ENCODE data around the gene STXBP5L. TPM values are rescaled to one million over a fixed set of nuclear protein-coding genes. Genes with fewer than 3 reads are reported as not detected.

Gene STXBP5L
- total and polyA plus RNA-seq, 4 donors: not detected

GRCh38 chr3:121418182-121418581, 510.2 kb downstream of the STXBP5L start (continued):
- TF ChIP-seq, protein P1, sequence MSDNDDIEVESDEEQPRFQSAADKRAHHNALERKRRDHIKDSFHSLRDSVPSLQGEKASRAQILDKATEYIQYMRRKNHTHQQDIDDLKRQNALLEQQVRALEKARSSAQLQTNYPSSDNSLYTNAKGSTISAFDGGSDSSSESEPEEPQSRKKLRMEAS (IDR thresholded peaks at IDR 0.05): no peak
- TF ChIP-seq TAF1 (conservative IDR thresholded peaks at IDR 0.05): no peak
- no peak for TF ChIP-seq FOXA1 (IDR thresholded peaks at IDR 0.05)
- TF ChIP-seq GABPA (IDR thresholded peaks at IDR 0.05 in 1 of 2, conservative IDR thresholded peaks at IDR 0.05 in 1 of 2): no peak
- no peak for TF ChIP-seq JUND (IDR thresholded peaks at IDR 0.05)

DNA sequence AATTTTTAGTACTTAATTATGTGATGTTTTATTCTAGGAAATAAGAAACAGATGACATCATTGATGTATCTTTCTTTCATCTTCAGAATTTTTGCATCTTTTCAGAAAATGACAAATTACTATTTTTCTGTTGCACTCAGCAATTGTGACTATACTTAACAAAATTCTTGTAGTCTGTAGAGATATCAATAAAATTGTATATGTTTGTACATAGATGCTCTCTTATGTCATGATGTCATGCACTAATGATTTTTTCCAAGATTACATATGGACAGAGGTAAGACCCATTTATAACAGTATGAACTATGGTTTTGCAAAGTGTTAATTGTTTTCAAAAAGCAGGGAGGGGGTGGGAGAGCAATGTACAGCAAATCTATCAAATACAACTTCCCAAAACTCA, 516.5 kb downstream of the STXBP5L start:
- Histone ChIP-seq H3K9me3 (ENCODE audit: control insufficient read depth in 4 of 4, low read length in 3 of 4) (no peaks in the 10 kb centered on the region), H3K27me3 (ENCODE audit: control insufficient read depth in 4 of 4, insufficient read depth in 4 of 4, low read length in 3 of 4) (no peaks in the 10 kb centered on the region), H3K27ac (ENCODE audit: low read depth in 1 of 2, low read length in 2 of 2) (no peak overlapping the region), H3K36me3 (ENCODE audit: control insufficient read depth in 4 of 4, insufficient read depth in 3 of 4, low read depth in 1 of 4, low read length in 3 of 4) (no peaks in the 10 kb centered on the region), H3K4me1 (ENCODE audit: control insufficient read depth in 4 of 4, insufficient read depth in 4 of 4, low read length in 3 of 4) (no peaks in the 10 kb centered on the region), H3K9ac (ENCODE audit: low read depth in 1 of 2, low read length in 2 of 2) (no peak overlapping the region), H3K4me3 (ENCODE audit: low read depth in 1 of 3, low read length in 3 of 3) (no peak overlapping the region)
- no peak for TF ChIP-seq GABPA (IDR thresholded peaks at IDR 0.05 in 1 of 2, conservative IDR thresholded peaks at IDR 0.05 in 1 of 2)
- TF ChIP-seq, protein P1 (IDR thresholded peaks at IDR 0.05): no peak
- TF ChIP-seq REST (IDR thresholded peaks at IDR 0.05): no peak
- no peak for TF ChIP-seq RAD21 (IDR thresholded peaks at IDR 0.05)
- TF ChIP-seq NR2F2 (IDR thresholded peaks at IDR 0.05): no peak
- no peak for TF ChIP-seq FOXA1 (IDR thresholded peaks at IDR 0.05)
- TF ChIP-seq, protein P2, sequence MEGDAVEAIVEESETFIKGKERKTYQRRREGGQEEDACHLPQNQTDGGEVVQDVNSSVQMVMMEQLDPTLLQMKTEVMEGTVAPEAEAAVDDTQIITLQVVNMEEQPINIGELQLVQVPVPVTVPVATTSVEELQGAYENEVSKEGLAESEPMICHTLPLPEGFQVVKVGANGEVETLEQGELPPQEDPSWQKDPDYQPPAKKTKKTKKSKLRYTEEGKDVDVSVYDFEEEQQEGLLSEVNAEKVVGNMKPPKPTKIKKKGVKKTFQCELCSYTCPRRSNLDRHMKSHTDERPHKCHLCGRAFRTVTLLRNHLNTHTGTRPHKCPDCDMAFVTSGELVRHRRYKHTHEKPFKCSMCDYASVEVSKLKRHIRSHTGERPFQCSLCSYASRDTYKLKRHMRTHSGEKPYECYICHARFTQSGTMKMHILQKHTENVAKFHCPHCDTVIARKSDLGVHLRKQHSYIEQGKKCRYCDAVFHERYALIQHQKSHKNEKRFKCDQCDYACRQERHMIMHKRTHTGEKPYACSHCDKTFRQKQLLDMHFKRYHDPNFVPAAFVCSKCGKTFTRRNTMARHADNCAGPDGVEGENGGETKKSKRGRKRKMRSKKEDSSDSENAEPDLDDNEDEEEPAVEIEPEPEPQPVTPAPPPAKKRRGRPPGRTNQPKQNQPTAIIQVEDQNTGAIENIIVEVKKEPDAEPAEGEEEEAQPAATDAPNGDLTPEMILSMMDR (IDR thresholded peaks at IDR 0.05; ENCODE audit: low read depth, low read length, missing input control): no peak
- TF ChIP-seq FOXA2 (IDR thresholded peaks at IDR 0.05): no peak
- TF ChIP-seq RXRA (IDR thresholded peaks at IDR 0.05): no peak
- TF ChIP-seq TAF1 (conservative IDR thresholded peaks at IDR 0.05): no peak
- TF ChIP-seq, protein P3, sequence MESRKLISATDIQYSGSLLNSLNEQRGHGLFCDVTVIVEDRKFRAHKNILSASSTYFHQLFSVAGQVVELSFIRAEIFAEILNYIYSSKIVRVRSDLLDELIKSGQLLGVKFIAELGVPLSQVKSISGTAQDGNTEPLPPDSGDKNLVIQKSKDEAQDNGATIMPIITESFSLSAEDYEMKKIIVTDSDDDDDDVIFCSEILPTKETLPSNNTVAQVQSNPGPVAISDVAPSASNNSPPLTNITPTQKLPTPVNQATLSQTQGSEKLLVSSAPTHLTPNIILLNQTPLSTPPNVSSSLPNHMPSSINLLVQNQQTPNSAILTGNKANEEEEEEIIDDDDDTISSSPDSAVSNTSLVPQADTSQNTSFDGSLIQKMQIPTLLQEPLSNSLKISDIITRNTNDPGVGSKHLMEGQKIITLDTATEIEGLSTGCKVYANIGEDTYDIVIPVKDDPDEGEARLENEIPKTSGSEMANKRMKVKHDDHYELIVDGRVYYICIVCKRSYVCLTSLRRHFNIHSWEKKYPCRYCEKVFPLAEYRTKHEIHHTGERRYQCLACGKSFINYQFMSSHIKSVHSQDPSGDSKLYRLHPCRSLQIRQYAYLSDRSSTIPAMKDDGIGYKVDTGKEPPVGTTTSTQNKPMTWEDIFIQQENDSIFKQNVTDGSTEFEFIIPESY (IDR thresholded peaks at IDR 0.05): no peak
- no peak for TF ChIP-seq SP1 (IDR thresholded peaks at IDR 0.05)
- TF ChIP-seq YY1 (IDR thresholded peaks at IDR 0.05): no peak
- no peak for DNase-seq (ENCODE audit: low spot score)

All from liver (tissue), 9 donors.